HuH-7.5 (cell line): Measurements from ENCODE around the gene MYLK3.
"Not testable (repeated sequence)": the region's sequence is repeated elsewhere in the genome, so short reads cannot be mapped to it uniquely, and the experiment has no call there.

ENCODE experiments used
- DNase-seq: peaks from one replicate; pipeline ENCODE4 v3.0.0; 2011; ENCODE audit warnings: low spot score

Gene MYLK3

DNA sequence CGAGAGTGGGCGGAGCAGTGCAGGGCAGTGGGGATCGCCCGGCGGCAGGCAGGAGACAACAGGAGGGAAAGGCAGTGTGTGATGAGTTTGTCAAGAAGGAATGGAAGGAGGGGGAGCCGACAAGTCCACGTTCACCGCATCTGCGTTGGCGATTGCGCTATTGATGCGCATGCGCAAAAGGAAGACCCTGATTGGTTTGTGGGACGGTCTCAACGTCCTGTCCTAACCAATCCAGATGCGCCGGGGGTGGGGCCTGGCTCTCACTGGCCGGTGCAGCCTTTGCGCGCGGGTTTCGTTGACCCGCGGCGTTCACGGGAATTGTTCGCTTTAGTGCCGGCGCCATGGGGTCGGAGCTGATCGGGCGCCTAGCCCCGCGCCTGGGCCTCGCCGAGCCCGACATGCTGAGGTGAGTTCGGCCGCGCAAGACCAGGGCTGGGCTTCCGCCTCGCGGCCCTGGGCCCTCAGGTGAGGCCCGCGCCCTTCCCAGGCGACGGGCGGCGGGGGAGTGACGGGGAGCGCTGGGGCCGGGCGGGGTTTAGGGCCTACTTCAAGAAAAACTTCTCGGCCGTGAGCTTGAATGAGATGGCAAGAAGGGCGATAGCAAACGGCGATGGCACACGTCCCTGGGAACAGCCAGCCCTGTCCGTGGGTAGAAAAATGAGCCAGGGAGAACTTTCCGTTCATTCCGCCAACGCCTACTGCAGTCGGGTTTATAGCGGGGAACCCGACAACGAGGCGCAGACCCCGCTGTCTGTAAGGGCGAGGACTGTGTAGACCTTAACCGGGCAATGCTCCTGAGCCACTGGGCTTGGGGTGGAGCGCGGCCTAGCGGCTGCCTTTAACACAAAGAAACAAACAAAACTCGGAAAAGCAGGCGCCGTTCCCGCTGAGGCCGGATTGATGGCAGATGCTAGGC lies 58.5 kb downstream of the MYLK3 start, which contains the start of gene ORC6:
Gene ORC6, plus strand, starts transcription at position 295 of the 916 bp plus-strand sequence. Its CDS starts 47 bp downstream, at position 342.
- peak; percentile 74 for DNase-seq

DNA sequence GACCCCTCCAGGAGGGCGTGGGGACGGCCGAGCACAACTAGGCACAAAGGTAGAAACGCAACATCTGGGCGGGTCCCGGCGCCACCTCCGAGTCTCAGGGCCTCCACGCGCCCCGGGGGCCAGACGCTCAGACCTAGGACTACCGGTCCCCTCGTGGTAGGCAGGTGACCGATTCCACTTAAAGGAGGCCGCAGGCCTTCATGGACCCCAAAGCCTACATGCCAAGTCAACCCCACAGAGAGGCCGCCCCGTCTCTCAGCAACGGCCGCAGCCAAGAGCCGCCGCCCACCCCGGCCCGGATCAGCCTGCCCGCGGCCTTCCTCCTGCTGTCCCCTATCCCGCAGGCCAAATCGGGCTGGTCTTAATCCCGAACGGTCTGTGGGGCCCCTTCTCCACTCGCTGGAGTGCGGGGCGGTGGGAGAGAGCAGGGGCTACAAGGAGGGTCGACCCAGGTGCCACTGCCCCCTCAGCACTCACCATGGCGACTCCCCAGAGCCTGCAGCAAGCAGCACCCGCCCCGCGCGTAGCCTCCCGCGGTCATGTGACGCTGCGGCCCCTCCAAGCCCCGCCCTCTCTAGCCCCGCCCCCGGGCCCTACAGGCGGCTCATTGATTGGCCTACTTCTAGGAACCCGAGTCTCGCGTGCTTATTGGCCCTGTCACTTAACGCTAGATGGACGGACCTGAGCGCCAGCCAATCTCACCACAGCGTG lies 59.3 kb downstream of the MYLK3 start, which contains the start of gene VPS35:
Gene VPS35, minus strand, starts transcription at position 525 of the 711 bp plus-strand sequence. Its CDS starts 45 bp downstream, at position 480.
- DNase-seq: peak; percentile 77

DNA sequence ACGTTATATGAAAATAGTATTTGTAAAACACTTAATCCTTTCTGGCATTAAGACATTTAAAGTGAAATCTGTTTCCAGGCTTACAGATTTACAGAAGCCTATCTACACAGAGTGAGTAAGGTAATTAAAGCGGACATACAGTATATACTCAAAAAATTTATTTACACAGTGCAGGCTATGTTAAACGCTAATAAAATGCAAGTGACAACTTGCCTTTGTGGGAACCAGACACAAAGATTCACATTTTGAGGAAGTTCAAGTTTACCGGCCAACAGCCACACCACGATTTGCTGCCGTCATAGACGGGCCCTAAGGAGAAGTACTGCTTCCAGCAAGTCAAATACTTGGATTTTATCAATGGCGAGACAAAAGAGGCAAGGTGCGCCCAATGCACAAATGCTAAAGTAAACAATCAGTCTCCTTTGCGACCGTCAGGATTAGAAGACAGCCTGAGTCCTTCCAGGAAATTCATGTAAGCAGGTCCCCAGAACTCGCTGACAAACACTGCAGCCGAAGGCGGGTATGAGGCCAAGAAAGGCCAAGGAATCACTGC lies 60.0 kb downstream of the MYLK3 start:
- DNase-seq: no peak

DNA sequence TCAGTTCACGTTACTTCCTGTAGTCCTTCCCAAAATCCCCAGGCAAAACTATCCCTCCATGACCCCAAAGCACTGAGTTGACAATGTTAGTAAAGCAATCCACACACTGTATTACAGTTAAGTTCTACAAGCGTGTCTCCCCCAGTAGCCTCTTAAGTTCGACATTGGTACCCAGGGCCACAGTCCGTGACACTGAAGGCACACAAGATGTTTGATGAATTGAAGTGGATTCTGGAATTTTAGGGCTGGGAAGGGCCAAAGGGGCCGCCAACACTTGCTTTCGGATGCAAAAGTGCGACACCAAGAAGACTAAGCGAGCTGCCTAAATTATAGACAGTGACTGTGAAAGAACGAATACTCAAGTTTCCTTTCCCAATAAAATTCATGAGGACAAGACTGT lies 60.7 kb downstream of the MYLK3 start:
- DNase-seq: no peak

DNA sequence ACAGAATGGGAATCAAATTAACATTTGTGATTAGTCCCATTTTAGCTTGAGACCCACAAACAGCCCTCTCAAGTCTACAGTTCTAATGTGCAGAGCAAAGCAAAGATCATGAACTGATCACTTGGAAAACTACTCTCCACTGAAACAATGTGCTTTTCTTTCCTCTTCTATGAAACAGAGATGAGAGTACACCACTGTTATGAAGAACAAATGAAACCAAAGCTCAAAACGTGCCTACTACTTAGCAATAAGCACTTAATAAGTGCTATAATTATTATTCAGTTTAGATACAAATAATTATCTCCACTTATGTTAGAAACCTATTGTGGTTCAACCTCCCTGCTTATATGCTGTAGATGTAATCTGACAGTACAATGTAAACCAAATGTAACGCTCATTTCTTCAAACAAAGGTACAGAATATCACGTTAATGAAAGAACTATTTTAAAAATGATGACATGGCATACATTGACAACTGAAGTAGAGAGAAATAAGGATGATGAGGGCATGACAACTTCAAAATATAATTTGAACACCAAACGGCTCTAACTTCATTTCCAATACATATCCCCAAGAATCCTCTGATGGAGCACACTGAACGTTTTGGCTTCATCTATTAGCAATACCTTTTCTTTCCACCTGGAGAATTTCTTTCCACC lies 61.2 kb downstream of the MYLK3 start:
- DNase-seq: no peak

DNA sequence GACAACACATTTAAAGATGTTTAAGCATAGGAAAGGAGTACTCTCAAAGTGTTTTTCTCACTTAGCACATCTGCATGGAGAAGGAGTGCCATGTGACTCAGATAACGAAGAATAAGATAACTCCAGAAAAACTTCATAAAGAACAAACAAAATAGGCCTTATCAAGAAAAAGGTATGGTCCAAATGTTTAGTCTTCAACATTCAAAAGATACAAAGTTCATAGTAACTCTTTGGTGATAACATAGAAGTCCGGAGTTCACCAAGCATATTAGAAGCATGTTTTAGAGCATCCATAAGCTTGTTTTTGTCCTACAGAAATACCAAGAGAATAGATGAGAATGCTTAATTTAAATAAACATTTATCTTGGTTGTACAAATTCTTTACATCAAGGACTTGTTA lies 66.3 kb downstream of the MYLK3 start:
- not testable (repeated sequence) for DNase-seq

DNA sequence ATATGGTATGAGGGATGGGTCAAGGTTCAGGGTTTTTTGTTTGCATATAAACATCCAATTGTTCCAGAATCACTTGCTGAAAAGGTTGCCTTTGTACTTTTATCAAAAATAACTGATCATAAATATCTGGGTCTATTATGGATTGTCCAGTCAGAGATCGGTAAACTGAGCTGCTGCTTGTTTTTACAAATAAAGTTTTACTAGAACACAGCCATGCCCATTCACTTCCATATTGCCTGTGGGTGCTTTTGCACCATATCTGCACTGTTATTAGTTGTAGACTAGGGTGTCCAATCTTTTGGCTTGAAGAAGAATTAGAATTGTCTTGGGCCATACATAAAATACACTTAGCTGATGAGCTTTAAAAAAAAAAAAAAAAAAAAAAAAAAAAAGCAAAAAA lies 70.2 kb downstream of the MYLK3 start:
- not testable (repeated sequence) for DNase-seq

DNA sequence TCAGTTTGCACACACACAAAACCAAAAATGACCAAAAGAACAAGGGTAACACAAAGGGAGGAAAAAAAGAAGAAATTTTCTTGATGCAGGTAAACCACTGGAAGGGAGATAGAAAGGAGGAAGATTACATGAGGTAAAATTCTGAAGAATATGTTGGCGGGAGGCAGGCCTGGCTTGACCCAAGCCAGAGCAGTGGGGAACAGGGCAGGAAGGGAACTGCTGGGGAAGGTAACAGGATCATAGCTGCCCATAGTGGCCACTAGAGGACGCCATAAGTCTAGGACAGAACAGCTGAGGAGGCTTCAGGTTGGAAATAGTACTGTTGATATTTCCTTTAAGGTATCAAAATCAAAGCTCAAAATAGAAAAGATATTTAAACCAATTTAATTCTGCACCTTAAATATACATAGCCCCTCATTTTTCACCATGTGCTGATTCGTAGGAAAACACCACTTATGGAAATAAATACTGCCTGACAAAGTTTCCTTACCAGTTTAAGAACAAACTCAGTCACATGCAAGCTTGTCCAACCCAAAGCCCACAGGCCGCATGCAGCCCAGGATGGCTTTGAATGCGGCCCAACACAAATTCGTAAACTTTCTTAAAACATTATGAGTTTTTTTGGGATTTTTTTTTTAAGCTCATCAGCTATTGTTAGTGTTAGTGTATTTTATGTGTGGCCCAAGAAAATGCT lies 74.7 kb downstream of the MYLK3 start:
- peak; percentile 28 for DNase-seq

DNA sequence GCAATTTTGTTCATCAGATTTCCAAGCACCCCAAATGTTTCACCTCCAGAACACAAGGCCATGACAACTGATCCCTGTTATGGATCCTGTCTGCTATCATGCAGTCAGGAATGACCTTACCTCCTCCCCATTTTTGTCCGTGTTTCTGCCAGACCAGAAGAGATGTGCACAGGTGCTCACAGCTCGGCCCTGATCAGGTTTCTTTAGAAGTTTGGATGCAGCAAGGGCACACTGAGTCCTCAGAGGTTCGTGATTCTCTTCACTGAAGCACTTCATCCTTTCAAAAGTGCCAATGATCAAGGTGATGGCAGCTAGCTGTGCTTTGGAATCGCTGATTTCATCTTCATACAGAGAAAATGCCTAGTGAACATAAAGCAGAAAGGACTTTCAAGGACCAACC lies 86.0 kb downstream of the MYLK3 start:
- no peak for DNase-seq

DNA sequence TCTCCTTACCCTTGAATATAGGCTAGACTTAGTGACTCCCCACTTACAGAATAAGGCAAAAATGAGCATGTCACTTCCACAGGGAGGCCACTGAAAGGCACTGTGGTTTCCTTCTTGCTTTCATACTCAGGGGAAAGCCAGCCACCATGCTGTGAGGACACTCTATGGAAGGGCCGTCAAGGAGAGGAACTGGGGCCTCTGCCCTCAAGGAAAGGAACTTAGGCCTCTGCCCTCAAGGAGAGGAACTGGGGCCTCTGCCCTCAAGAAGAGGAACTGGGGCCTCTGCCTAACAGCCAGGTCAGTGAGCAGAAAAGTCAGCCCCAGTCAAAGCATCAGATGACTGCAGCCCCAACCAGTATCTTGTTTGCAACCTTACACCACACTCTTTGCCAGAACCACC lies 89.2 kb downstream of the MYLK3 start:
- no peak for DNase-seq
